ENCODE data around the gene IQCB1. TPM values are rescaled to one million over a fixed set of nuclear protein-coding genes. Genes with fewer than 3 reads are reported as not detected.
"Not testable (repeated sequence)": the region's sequence is repeated elsewhere in the genome, so short reads cannot be mapped to it uniquely, and the experiment has no call there.

The IQCB1 gene
- polyA plus RNA-seq, 3 donors = 32.9 to 45.4 (median 34.1) TPM

- peak; percentile 96 to 98 (median 97) for DNase-seq (ENCODE audit: low read depth in 3 of 3, low spot score in 2 of 3)
Measured at GRCh38 chr3:121749276-121750086, 85.4 kb downstream of the IQCB1 start, which contains the start of gene GOLGB1. Gene GOLGB1, minus strand, starts transcription at chr3:121749741. Its CDS starts 18,770 bp downstream, at chr3:121730971.

DNA sequence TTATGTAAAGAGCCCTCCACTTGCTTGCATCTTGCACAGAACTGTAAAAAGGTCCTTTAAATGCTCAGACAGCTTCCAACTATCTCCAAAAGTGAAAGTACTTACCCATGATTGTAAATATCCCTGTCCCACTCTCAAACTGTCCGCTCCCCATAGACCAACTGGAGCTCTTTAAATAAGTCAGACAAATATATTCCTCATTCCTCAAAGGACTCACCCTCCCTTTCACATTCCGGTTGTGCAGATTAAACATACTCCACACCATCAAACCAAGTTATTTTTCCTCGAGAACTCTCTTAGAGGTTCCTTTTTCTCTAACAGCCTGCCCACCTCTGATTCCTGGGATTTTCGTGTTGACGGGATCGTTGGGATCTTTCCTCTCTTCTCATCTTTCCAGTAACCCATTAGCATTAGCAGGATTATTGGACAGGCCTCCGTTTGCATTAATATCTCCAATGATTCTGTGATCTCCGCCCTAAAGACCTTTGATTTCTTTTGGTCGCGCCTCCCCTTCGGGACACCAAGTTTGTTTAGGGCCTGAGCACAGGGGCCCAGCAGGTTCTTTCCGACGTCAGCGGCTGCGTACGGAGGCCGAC lies 86.1 kb downstream of the IQCB1 start:
- DNase-seq (ENCODE audit: low read depth in 3 of 3, low spot score in 2 of 3) = peak in 2 of 3 donors; percentile 41 to 53

- no peak for DNase-seq (ENCODE audit: low read depth in 3 of 3, low spot score in 2 of 3)
Measured at GRCh38 chr3:121747976-121748375, 86.9 kb downstream of the IQCB1 start.

DNA sequence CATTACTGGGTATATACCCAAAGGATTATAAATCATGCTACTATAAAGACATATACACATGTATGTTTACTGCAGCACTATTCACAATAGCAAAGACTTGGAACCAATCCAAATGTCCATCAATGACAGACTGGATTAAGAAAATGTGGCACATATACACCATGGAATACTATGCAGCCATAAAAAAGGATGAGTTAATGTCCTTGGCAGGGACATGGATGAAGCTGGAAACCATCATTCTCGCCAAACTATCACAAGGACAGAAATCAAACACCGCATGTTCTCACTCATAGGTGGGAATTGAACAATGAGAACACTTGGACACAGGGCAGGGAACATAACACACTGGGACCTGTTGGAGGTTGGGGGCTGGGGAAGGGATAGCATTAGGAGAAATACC lies 91.8 kb downstream of the IQCB1 start:
- not testable (repeated sequence) for DNase-seq (ENCODE audit: low read depth in 3 of 3, low spot score in 2 of 3)

- no peak for DNase-seq (ENCODE audit: low read depth in 3 of 3, low spot score in 2 of 3)
Measured at GRCh38 chr3:121740896-121741295, 94.0 kb downstream of the IQCB1 start.

GRCh38 chr3:121739902-121740301 lies 95.0 kb downstream of the IQCB1 start:
- DNase-seq (ENCODE audit: low read depth in 3 of 3, low spot score in 2 of 3) = no peak

GRCh38 chr3:121737644-121738043 lies 97.2 kb downstream of the IQCB1 start:
- DNase-seq (ENCODE audit: low read depth in 3 of 3, low spot score in 2 of 3) = no peak

DNA sequence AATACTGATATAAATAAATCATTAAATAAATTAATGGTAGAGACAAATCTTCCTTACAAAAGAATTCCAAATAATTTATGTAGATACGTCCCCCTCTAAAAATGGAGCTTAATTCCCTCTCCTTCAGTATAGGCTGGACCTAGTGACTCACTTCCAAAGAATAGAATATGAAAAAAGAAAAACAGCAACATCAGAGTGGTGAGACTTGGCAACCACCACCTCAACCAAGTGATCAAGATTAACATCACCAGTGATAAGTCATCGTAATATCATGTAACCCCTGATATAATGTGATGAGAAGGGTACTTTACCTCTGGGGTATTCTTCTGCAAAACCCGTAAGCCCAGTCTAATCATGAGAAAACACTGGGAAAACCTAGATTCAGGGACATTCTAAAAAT lies 98.7 kb downstream of the IQCB1 start:
- no peak for DNase-seq (ENCODE audit: low read depth in 3 of 3, low spot score in 2 of 3)

- no peak for DNase-seq (ENCODE audit: low read depth in 3 of 3, low spot score in 2 of 3)
Measured at GRCh38 chr3:121735047-121735696, 99.7 kb downstream of the IQCB1 start.

DNA sequence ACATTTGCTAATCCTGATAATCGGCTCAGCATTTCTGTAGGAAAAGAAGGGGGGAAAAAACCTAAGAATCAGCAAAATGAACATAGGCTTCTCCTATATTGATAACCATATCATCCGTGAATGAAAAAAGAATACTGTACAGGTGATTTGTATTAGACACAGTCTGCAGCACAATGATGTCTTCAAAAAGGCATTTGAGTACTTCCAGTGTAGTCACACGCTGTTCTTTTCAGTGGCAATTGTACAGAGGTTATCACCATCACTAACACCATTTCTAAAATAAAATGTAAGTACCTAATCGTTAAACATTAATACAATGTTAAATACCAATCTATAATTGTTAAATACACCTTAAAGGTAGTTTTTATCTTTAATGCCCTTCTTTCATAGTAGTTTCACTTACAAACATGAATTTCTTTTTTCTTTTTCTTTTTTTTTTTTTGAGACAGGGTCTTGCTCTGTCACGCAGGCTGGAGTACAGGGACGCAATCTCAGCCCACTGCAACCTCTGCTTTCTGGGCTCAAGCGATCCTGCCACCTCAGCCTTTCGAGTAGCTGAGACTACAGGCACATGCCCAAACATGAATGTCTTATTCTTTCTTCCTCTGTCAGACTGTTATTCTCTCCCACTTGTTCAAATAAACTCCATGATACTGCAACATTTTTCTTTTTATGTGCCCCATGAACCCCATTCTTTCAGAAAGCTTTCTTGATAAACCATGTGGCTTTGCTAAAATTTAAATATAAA lies 103.7 kb downstream of the IQCB1 start:
- DNase-seq (ENCODE audit: low read depth in 3 of 3, low spot score in 2 of 3) = no peak

- DNase-seq (ENCODE audit: low read depth in 3 of 3, low spot score in 2 of 3) = no peak
Measured at GRCh38 chr3:121724130-121724529, 110.7 kb downstream of the IQCB1 start.

- DNase-seq (ENCODE audit: low read depth in 3 of 3, low spot score in 2 of 3) = no peak
Measured at GRCh38 chr3:121723485-121723884, 111.4 kb downstream of the IQCB1 start.

DNA sequence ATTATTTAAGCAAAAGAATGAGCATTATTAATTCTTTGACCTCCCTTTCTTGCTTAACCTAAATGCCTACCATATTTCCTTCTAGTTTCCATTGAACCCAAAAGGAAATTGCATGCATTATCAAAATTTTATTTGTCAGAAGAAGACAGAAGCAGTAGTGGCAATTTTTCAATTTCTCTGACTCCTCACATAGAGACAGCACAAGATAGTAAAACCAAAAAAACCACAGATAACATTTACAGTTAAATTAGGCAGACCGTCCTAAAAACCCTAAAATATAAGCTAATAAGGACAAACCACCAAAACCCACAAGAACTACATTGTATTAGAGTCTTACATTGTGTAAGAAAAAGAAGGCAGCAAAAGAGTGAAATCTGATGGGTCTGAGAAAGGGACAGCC lies 112.4 kb downstream of the IQCB1 start:
- no peak for DNase-seq (ENCODE audit: low read depth in 3 of 3, low spot score in 2 of 3)

DNA sequence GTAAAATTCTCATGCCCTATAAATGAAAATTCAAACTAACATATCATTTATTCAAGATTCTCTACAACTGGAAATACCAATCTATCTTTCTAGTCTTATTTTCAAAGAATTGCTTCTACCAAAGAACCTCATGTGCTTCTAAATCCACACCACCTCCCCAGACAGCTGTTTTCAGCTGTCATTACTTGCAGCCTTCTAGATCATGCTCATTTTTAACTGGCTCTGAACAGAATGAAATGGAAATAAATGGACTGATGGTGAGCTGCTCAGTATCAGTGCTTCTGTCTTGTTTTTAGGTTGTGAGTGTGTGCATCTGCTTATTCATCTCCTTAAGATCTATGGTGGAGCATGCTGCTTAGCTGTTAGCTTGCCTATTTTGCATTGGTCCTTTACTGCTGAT lies 114.7 kb downstream of the IQCB1 start:
- DNase-seq (ENCODE audit: low read depth in 3 of 3, low spot score in 2 of 3) = no peak

Other genes starting within 250 kb of the IQCB1 start
- under 1 TPM; 0.03 to 0.07 (median 0.06) TPM for gene FBXO40, start 241.7 kb downstream of the IQCB1 start, polyA plus RNA-seq (ENCODE audit: insufficient read length in 3 of 3)
- 1 to 10 TPM; 7.3 to 8.0 (median 7.4) TPM for gene HCLS1, start 174.2 kb downstream of the IQCB1 start, polyA plus RNA-seq (ENCODE audit: insufficient read length in 3 of 3)
- 10 to 100 TPM; 78.3 to 90.9 (median 81.7) TPM for gene GOLGB1, start 85.3 kb downstream of the IQCB1 start, polyA plus RNA-seq (ENCODE audit: insufficient read length in 3 of 3)
- gene EAF2, start 149 bp upstream of the IQCB1 start, polyA plus RNA-seq (ENCODE audit: insufficient read length in 3 of 3) = 10 to 100 TPM in 1 of 3 donors, 1 to 10 TPM in 2; 9.3 to 10.3 (median 9.4) TPM
- gene SLC15A2, start 59.3 kb upstream of the IQCB1 start, polyA plus RNA-seq (ENCODE audit: insufficient read length in 3 of 3) = 10 to 100 TPM in 1 of 3 donors, 1 to 10 TPM in 2; 9.0 to 13.6 (median 9.8) TPM
- gene ILDR1, start 187.2 kb upstream of the IQCB1 start, polyA plus RNA-seq (ENCODE audit: insufficient read length in 3 of 3) = 1 to 10 TPM; 8.1 to 8.3 (median 8.2) TPM
- 1 to 10 TPM; 1.7 to 2.5 (median 2.0) TPM for gene CD86, start 220.3 kb upstream of the IQCB1 start, polyA plus RNA-seq (ENCODE audit: insufficient read length in 3 of 3)

Data from right renal cortex interstitium (tissue), 3 donors.